ENCODE measurements around the gene MAML2. TPM values are rescaled to one million over a fixed set of nuclear protein-coding genes. Genes with fewer than 3 reads are reported as not detected.
A peak's percentile ranks its signal among the peaks of the same experiment; 100 is the strongest.

The MAML2 gene
- total RNA-seq, 4 donors from 2014 or later, result 20.0 to 33.7 (median 23.2) TPM

GRCh38 chr11:96215110-96215782 lies 127.7 kb downstream of the MAML2 start:
- WGBS, result 53% methylated on average over 7 of the region's 7 CpGs
- H3K4me1 ChIP-seq, result peaks cover 45 to 66% (median 63%) of the 10 kb centered on the region in 4 donors
- H3K36me3 ChIP-seq, result no peaks in the 10 kb centered on the region
- peak overlapping the region; percentile 68 to 74 (median 69) for H3K27ac ChIP-seq (replicated peaks in 1 of 4)
- H3K9me3 ChIP-seq, result no peaks in the 10 kb centered on the region
- no peaks in the 10 kb centered on the region for H3K27me3 ChIP-seq
- no peak overlapping the region for H3K4me3 ChIP-seq
- no peak for TF ChIP-seq CTCF (IDR thresholded peaks at IDR 0.05)
- TF ChIP-seq POLR2AphosphoS5 (IDR thresholded peaks at IDR 0.05), result no peak
- TF ChIP-seq POLR2A (IDR thresholded peaks at IDR 0.05; ENCODE audit: low read depth), result no peak
- no peak for TF ChIP-seq EP300 (IDR thresholded peaks at IDR 0.05)
- intact Hi-C loops (cut with DNase I), result no loop called here
- no peak for DNase-seq (ENCODE audit: extremely low spot score)

- H3K36me3 ChIP-seq, result no peaks in the 10 kb centered on the region
- no peaks in the 10 kb centered on the region for H3K9me3 ChIP-seq
- WGBS, result 63% methylated on average over 1 of the region's 1 CpG
- H3K4me3 ChIP-seq, result no peak overlapping the region
- intact Hi-C loops (cut with DNase I), result no loop called here
- peak overlapping the region; percentile 68 to 74 (median 69) for H3K27ac ChIP-seq (replicated peaks in 1 of 4)
- no peak for TF ChIP-seq CTCF (IDR thresholded peaks at IDR 0.05)
- TF ChIP-seq POLR2A (IDR thresholded peaks at IDR 0.05; ENCODE audit: low read depth), result no peak
- no peak for TF ChIP-seq POLR2AphosphoS5 (IDR thresholded peaks at IDR 0.05)
- no peak for TF ChIP-seq EP300 (IDR thresholded peaks at IDR 0.05)
- no peaks in the 10 kb centered on the region for H3K27me3 ChIP-seq
- H3K4me1 ChIP-seq, result peaks cover 40 to 61% (median 58%) of the 10 kb centered on the region in 4 donors
- DNase-seq (ENCODE audit: extremely low spot score), result no peak
Measured at GRCh38 chr11:96214777-96215109, 128.3 kb downstream of the MAML2 start.

- intact Hi-C loops (cut with DNase I), result no loop called here
- Histone ChIP-seq H3K4me1 (peaks cover 40 to 62% (median 58%) of the 10 kb centered on the region in 4 donors), H3K9me3 (no peaks in the 10 kb centered on the region), H3K36me3 (no peaks in the 10 kb centered on the region), H3K27me3 (no peaks in the 10 kb centered on the region), H3K4me3 (no peak overlapping the region), H3K27ac (replicated peaks in 1 of 4) (peak overlapping the region; percentile 24 to 68 (median 66))
- no peak for DNase-seq (ENCODE audit: extremely low spot score)
- 60% methylated on average over 2 of the region's 2 CpGs for WGBS
- TF ChIP-seq POLR2AphosphoS5 (IDR thresholded peaks at IDR 0.05) (no peak), EP300 (IDR thresholded peaks at IDR 0.05) (no peak), POLR2A (IDR thresholded peaks at IDR 0.05; ENCODE audit: low read depth) (no peak), CTCF (IDR thresholded peaks at IDR 0.05) (no peak)
Measured at GRCh38 chr11:96213500-96213899, 129.5 kb downstream of the MAML2 start.

GRCh38 chr11:96211436-96211835 lies 131.6 kb downstream of the MAML2 start:
- peak overlapping the region in 2 of 4 donors; percentile 24 to 68 for H3K27ac ChIP-seq (replicated peaks in 1 of 4)
- intact Hi-C loops (cut with DNase I), result no loop called here
- H3K27me3 ChIP-seq, result no peaks in the 10 kb centered on the region
- WGBS, result 93% methylated on average over 2 of the region's 2 CpGs
- no peaks in the 10 kb centered on the region for H3K9me3 ChIP-seq
- peaks cover 46 to 67% (median 62%) of the 10 kb centered on the region in 4 donors for H3K4me1 ChIP-seq
- no peak for TF ChIP-seq EP300 (IDR thresholded peaks at IDR 0.05)
- no peak for TF ChIP-seq POLR2AphosphoS5 (IDR thresholded peaks at IDR 0.05)
- no peak for TF ChIP-seq POLR2A (IDR thresholded peaks at IDR 0.05; ENCODE audit: low read depth)
- TF ChIP-seq CTCF (IDR thresholded peaks at IDR 0.05), result no peak
- H3K36me3 ChIP-seq, result no peaks in the 10 kb centered on the region
- H3K4me3 ChIP-seq, result no peak overlapping the region
- DNase-seq (ENCODE audit: extremely low spot score), result no peak

Data from esophagus muscularis mucosa (tissue), 4 donors.